GM12865 (cell line): ENCODE measurements around the gene SPATA17.

Experiments
- DNase-seq: peaks from one replicate; pipeline ENCODE4 v3.0.0; 2010; ENCODE audit warnings: low read depth
- H3K4me3 ChIP-seq: 2 replicates; pipeline ENCODE4 v1.5.1; 2011; ENCODE audit warnings: mild to moderate bottlenecking, low read depth, low read length, control low read depth
- TF ChIP-seq, protein P1 (sequence below): IDR thresholded peaks from 2 replicates; pipeline ENCODE4 v1.5.1; 2011; ENCODE audit warnings: low read length, control low read depth, low read depth, inconsistent platforms; ENCODE audit not compliant: insufficient read depth; ENCODE audit errors: missing control alignments

Gene SPATA17

DNA sequence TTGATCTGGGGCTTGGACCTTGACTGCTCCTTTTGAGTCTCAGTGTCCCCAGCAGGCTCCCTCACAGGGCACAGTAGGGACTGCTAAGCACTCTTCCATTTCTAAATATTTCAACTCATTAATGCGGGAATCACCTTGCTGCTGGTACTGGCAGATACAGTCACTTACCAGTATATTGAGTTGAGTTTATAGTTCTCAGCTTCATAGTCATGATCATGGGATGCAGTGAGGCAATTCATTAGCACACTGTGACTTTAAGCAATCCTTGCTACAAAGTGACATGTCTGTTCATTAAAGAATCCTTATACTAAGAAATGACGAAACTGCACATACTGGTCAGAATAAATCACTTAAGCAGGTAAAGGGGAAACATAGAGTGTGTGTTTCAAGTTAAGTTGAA, 240.8 kb downstream of the SPATA17 start:
- TF ChIP-seq, protein P1, sequence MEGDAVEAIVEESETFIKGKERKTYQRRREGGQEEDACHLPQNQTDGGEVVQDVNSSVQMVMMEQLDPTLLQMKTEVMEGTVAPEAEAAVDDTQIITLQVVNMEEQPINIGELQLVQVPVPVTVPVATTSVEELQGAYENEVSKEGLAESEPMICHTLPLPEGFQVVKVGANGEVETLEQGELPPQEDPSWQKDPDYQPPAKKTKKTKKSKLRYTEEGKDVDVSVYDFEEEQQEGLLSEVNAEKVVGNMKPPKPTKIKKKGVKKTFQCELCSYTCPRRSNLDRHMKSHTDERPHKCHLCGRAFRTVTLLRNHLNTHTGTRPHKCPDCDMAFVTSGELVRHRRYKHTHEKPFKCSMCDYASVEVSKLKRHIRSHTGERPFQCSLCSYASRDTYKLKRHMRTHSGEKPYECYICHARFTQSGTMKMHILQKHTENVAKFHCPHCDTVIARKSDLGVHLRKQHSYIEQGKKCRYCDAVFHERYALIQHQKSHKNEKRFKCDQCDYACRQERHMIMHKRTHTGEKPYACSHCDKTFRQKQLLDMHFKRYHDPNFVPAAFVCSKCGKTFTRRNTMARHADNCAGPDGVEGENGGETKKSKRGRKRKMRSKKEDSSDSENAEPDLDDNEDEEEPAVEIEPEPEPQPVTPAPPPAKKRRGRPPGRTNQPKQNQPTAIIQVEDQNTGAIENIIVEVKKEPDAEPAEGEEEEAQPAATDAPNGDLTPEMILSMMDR, result no peak
- H3K4me3 ChIP-seq, result no peak overlapping the region
- DNase-seq, result no peak

- no peak for DNase-seq
- TF ChIP-seq, protein P1, result no peak
- H3K4me3 ChIP-seq, result no peak overlapping the region
Observed at GRCh38 chr1:217875229-217875628, 244.1 kb downstream of the SPATA17 start.

GRCh38 chr1:217876401-217876800, 245.3 kb downstream of the SPATA17 start:
- H3K4me3 ChIP-seq, result no peak overlapping the region
- TF ChIP-seq, protein P1, result no peak
- DNase-seq, result no peak

GRCh38 chr1:217876896-217877295, 245.8 kb downstream of the SPATA17 start:
- no peak for DNase-seq
- TF ChIP-seq, protein P1, result no peak
- no peak overlapping the region for H3K4me3 ChIP-seq

GRCh38 chr1:217881131-217881543, 250.0 kb downstream of the SPATA17 start:
- no peak for DNase-seq
- H3K4me3 ChIP-seq, result no peak overlapping the region
- TF ChIP-seq, protein P1, result no peak

DNA sequence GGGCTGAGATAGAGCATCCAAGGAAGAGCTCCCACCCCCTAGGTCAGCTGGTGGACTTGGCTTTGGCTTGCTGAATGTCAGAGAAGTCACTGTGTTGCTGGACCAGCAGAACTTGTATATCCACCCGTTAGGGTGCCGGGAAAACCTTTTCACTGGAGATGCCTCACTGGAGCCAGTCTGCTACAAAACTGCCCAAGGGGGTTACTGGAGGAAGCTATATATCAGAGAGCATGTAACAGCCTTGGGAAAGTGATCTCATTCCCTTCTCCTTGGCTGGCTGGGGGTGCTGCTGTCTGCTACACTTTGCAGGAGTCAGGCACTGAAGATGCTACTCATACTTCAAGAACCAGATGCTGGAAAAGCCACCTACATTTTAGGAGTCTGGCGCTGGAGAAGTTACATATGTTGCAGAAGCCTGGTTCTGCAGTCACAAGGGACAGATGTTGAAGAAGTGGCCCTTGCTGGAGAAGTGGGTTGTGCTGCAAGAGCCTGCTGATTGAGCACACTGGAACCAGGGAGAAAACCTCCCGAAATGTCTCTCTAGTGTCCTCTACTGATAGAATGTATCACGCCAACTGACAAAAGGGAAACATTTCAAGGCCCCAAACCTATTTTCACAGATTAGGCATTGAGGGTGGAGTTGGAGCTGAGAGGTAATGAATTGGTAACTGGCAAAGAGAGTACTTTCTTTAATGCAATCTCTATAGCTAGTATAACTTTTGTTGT, 250.6 kb downstream of the SPATA17 start:
- H3K4me3 ChIP-seq, result no peak overlapping the region
- TF ChIP-seq, protein P1, result no peak
- no peak for DNase-seq

GRCh38 chr1:217885181-217885580, 254.0 kb downstream of the SPATA17 start:
- no peak overlapping the region for H3K4me3 ChIP-seq
- TF ChIP-seq, protein P1, result no peak
- no peak for DNase-seq
